Right atrium auricular region (tissue), 2 donors: ENCODE results near the gene CAPG. TPM values are rescaled to one million over a fixed set of nuclear protein-coding genes. Genes with fewer than 3 reads are reported as not detected.

Experiments used
- DNase-seq: peaks from one replicate; pipeline ENCODE4 v3.0.0-alpha.2; 2019; ENCODE audit warnings: low spot score
- H3K27ac ChIP-seq, 2 donors: fragments of 200-600 bp; sonication (generic); 1 replicate in 1 of 2; 2 replicates in 1 of 2; pipeline ENCODE4 v1.5.1; 2016 to 2019
- H3K27me3 ChIP-seq, 2 donors: fragments of 200-600 bp; sonication (generic); one replicate each; pipeline versions ENCODE4 v1.5.1 to v1.6.0; 2017 to 2019
- H3K36me3 ChIP-seq: fragments of 200-600 bp; sonication (generic); one replicate; pipeline ENCODE4 v1.5.1; 2016
- H3K4me1 ChIP-seq, 2 donors: fragments of 200-600 bp; sonication (generic); one replicate each; pipeline versions ENCODE4 v1.5.1 to v1.6.0; 2017 to 2019
- H3K4me3 ChIP-seq, 2 donors: fragments of 200-600 bp; sonication (generic); 1 replicate in 1 of 2; 2 replicates in 1 of 2; pipeline ENCODE4 v1.5.1; 2017 to 2019; ENCODE audit warnings: mild to moderate bottlenecking in 1 of 2, moderate library complexity in 1 of 2
- H3K9me3 ChIP-seq, 2 donors: fragments of 200-600 bp; sonication (generic); one replicate each; pipeline ENCODE4 v1.5.1; 2019
- total RNA-seq, 2 donors: library from RNA; depleted of rRNA; stranded (reverse); fragments of >200 nt; gene quantifications; one replicate each; pipeline ENCODE4 v1.1.0, GENCODE V29; 2016
- TF ChIP-seq, protein P1 (sequence below), 2 donors: fragments of 200-600 bp; sonication (generic); IDR thresholded peaks; one replicate each; pipeline ENCODE4 v1.5.1; 2019; ENCODE audit warnings: antibody characterized with exemption in 2 of 2

CAPG gene
- total RNA-seq, 2 donors from 2014 or later = 8.7 to 43.4 TPM

- no peak for DNase-seq
- Histone ChIP-seq H3K4me1 (peaks cover 0 to 18% of the 10 kb centered on the region in 2 donors), H3K9me3 (no peaks in the 10 kb centered on the region), H3K36me3 (no peaks in the 10 kb centered on the region), H3K4me3 (no peak overlapping the region), H3K27ac (peak overlapping the region in 1 of 2 donors; percentile 80), H3K27me3 (no peaks in the 10 kb centered on the region)
- TF ChIP-seq, protein P1, sequence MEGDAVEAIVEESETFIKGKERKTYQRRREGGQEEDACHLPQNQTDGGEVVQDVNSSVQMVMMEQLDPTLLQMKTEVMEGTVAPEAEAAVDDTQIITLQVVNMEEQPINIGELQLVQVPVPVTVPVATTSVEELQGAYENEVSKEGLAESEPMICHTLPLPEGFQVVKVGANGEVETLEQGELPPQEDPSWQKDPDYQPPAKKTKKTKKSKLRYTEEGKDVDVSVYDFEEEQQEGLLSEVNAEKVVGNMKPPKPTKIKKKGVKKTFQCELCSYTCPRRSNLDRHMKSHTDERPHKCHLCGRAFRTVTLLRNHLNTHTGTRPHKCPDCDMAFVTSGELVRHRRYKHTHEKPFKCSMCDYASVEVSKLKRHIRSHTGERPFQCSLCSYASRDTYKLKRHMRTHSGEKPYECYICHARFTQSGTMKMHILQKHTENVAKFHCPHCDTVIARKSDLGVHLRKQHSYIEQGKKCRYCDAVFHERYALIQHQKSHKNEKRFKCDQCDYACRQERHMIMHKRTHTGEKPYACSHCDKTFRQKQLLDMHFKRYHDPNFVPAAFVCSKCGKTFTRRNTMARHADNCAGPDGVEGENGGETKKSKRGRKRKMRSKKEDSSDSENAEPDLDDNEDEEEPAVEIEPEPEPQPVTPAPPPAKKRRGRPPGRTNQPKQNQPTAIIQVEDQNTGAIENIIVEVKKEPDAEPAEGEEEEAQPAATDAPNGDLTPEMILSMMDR (IDR thresholded peaks at IDR 0.05) = no peak
Measured at GRCh38 chr2:85447222-85447585, 37.0 kb upstream of the CAPG start.

- H3K4me3 ChIP-seq = no peak overlapping the region
- H3K36me3 ChIP-seq = no peaks in the 10 kb centered on the region
- peaks cover 0 to 18% of the 10 kb centered on the region in 2 donors for H3K4me1 ChIP-seq
- H3K9me3 ChIP-seq = no peaks in the 10 kb centered on the region
- H3K27me3 ChIP-seq = no peaks in the 10 kb centered on the region
- no peak for DNase-seq
- TF ChIP-seq, protein P1 (IDR thresholded peaks at IDR 0.05) = no peak
- H3K27ac ChIP-seq = peak overlapping the region; percentile 65 to 80
Measured at GRCh38 chr2:85446296-85447221, 36.4 kb upstream of the CAPG start.

DNA sequence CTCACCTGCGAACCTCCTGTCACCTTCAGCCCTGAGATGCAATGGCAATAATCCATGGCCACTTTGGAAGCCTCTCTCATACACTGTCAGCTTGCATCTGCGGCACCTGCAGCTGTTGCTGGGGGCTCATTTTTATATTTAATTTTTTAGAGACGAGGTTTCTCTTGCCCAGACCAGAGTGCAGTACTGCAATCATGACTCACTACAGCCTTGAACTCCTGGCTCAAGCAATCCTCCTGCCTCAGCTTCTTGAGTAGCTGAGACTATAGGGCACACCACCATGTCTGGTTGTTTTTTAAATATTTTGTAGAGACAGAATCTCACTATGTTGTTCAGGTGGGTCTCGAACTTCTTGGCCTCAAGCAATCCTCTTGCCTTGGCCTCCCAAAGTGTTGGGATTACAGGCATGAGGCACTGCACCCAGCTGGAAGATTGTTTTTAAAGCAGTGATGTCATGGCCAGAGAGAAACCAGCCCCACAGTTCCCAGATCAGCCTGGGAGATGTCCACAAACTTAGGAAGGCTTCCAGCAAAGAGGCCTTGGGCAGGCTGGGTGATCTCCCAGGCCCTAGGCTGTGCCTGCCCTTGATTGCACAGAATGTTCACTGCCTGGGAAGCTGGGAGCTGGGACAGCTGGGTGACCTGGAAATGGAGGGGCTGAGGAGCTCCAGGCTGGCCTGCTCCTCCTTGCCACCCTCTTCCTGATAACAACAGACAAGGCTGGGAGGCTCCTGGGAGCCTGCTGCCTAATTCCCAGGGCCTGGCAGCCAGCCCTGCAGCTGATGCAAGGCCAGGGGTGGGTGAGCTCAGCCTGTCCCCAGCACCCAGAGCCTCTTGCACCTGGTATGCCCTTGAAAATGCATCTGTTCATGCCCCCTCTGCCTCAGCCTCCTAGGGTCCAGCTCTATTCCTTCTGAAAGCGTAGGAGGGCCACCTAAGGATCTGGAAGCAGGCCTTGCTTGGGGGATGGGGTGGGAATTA lies 35.4 kb upstream of the CAPG start:
- DNase-seq = no peak
- no peaks in the 10 kb centered on the region for H3K27me3 ChIP-seq
- H3K4me1 ChIP-seq = peaks cover 0 to 18% of the 10 kb centered on the region in 2 donors
- H3K4me3 ChIP-seq = no peak overlapping the region
- peak overlapping the region; percentile 65 to 80 for H3K27ac ChIP-seq
- H3K36me3 ChIP-seq = no peaks in the 10 kb centered on the region
- no peaks in the 10 kb centered on the region for H3K9me3 ChIP-seq
- TF ChIP-seq, protein P1 (IDR thresholded peaks at IDR 0.05) = no peak

DNA sequence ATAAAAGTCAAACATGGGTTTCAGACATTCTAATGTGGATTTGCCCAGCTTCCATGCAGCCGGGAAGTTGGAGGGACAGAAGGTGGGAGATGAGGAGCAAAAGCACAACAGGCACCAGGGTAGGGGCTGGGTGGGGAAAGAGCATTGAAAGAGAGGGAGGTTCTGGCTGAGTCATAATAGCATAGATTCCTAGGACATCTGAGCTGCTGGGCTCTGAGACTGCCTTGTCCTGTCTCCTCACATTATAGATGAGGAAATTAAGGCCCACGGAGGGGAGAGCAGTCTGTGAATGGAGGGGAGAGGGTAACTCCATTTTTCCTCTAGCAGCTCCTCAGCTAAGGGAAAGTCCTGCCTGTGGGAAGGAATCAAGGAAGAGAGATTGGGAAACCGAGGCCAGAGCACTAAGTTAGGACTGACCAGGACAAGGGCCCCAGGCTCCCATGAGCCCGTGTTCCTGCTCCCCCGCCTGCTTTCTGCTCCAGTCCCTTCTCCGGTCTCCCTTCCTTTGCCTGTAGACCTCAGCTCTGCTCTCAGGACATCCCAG lies 34.5 kb upstream of the CAPG start:
- TF ChIP-seq, protein P1 (IDR thresholded peaks at IDR 0.05) = no peak
- H3K27ac ChIP-seq = peak overlapping the region; percentile 65 to 80
- DNase-seq = no peak

GRCh38 chr2:85441864-85442263 lies 31.7 kb upstream of the CAPG start:
- TF ChIP-seq, protein P1 (IDR thresholded peaks at IDR 0.05) = no peak
- no peaks in the 10 kb centered on the region for H3K27me3 ChIP-seq
- H3K4me1 ChIP-seq = peaks cover 0 to 43% of the 10 kb centered on the region in 2 donors
- H3K36me3 ChIP-seq = no peaks in the 10 kb centered on the region
- no peak overlapping the region for H3K4me3 ChIP-seq
- no peaks in the 10 kb centered on the region for H3K9me3 ChIP-seq
- DNase-seq = no peak
- H3K27ac ChIP-seq = no peak overlapping the region

More for the DNA sequence above, 34.5 kb upstream of the CAPG start:
- H3K4me3 ChIP-seq = no peak overlapping the region
- no peaks in the 10 kb centered on the region for H3K27me3 ChIP-seq
- H3K36me3 ChIP-seq = no peaks in the 10 kb centered on the region
- H3K4me1 ChIP-seq = peaks cover 0 to 18% of the 10 kb centered on the region in 2 donors
- H3K9me3 ChIP-seq = no peaks in the 10 kb centered on the region
